IPS DF 19.7 (cell line): ENCODE results near the gene PAK1.
"Not testable (repeated sequence)": the region's sequence is repeated elsewhere in the genome, so short reads cannot be mapped to it uniquely, and the experiment has no call there.

Experiments
- DNase-seq: peaks from one replicate; pipeline ENCODE4 v3.0.0-alpha.2; 2013; ENCODE audit warnings: low read depth, low spot score

The PAK1 gene

DNA sequence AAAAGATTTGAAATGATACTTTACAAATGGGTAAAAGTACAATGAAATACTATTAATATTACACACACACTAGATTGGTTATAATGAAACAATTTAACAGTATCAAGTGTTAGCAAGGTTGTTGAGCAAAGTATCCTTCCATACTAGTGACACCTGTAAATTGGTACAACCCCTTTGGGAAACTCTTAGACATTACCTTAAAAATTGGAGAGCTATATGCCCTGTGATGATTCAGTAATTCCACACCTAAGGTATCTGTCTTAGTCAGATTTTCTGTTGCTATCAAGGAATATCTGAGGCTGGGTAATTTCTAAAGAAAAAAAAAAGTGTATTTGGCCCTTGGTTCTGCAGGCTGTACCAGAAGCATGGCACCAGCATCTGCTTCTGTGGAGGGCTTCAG lies 165.1 kb downstream of the PAK1 start:
- DNase-seq, result no peak

DNA sequence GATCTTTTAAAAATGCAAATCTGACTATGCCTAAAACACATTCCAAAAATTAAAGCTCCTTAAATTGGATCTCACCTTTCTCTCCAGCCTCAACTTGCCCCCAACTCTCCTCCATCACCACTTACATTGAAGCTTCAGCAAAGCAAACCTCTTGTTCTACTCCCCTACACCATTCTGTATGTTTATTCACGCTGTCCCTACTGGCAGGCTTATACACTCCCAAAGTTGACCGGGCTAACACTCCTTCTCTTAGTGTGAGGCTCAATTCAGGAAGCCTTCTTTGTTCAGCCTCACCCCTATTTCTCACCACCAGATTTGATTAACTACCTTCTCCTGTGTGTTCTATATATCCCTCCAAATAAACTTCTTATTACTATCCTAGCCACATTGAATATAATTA lies 170.6 kb downstream of the PAK1 start:
- no peak for DNase-seq

GRCh38 chr11:77302752-77303151 lies 171.1 kb downstream of the PAK1 start:
- no peak for DNase-seq

- DNase-seq, result no peak
Measured at GRCh38 chr11:77301510-77301909, 172.4 kb downstream of the PAK1 start, which contains the start of gene GDPD4. TSS of gene GDPD4 (minus strand) at chr11:77301686. CDS start at chr11:77285137, 16,549 bp downstream.

GRCh38 chr11:77300695-77301094 lies 173.2 kb downstream of the PAK1 start:
- DNase-seq, result no peak

DNA sequence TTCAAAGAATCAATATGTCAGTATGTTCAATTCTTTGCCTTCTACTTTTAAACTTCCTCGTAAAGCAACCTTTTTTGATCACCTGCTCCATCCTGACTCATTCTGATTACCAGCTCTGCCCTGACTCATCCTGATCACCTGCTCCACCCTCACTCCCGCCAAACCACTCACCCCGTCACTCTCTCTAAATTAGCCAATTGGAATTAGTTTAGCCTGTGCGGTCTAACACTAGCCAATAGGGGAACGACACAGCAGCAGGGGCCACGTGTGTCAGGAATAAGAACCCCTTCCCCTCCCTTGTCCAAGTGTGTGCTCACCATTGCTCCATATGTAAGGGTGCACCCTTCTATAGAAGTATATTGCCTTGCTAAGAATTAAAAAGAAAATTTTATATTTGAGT lies 173.9 kb downstream of the PAK1 start:
- not testable (repeated sequence) for DNase-seq

DNA sequence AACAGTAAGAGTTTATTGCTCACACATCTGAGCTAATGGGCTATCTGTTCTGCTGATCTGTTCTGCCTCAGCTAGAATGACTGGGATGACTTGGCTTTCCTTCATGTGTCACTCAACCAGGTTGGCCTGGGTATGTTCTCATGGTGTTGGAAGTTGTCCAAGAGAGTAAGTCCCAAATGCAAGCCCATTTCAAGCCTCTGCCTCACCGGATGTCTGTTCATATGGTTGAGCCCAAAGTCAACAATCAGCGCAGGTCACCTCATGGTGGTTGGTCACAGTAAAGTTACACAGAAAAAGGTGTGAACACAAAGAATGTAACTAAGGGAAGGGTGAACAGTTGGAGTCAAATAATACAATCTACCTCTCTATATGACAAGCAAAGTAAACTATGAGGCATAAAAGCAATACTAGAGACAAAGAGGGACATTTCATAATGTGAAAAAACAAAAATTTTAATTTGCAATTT lies 174.3 kb downstream of the PAK1 start:
- no peak for DNase-seq

- DNase-seq, result no peak
Measured at GRCh38 chr11:77294040-77294439, 179.9 kb downstream of the PAK1 start.

DNA sequence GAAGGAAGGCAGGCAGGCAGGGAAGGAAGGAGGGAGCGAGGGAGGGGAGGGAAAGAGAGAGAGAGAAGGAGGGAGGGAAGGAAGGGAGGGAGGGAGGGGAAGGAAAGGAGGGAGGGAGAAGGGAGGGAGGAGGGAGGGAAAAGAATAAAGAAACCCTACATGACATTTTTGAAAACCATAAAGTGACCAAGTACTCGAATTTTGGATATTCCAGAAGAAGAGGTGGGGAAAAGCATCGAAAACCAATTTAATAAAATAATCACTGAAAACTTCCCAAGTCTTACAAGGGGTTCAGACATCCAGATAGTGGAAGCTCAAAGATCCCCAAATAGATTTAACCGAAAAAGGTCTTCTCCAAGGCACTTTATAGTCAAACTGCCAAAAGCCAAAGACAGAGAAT lies 184.2 kb downstream of the PAK1 start:
- no peak for DNase-seq

GRCh38 chr11:77287615-77288273 lies 186.2 kb downstream of the PAK1 start:
- DNase-seq, result no peak

GRCh38 chr11:77287136-77287535 lies 186.8 kb downstream of the PAK1 start:
- DNase-seq, result no peak

- DNase-seq, result no peak
Measured at GRCh38 chr11:77284476-77285468, 189.1 kb downstream of the PAK1 start.

DNA sequence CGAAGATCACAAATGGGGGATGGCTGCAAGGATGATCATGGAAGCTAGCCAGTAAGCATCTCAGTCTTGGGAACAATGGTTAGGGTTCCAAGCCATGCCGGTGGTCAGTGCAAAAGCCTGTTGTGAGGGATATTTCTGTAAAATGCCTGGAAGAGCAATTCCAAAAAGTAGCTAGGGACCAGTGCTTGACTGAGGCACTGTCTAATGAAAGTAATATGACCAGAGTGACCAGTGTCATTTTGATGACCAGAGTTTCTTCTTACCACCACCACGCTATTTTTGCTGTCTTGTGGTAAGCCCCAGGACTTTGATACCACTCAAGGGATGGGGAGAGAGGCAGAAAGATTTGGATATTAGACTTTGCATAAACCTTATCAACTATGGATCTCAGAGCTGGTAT lies 190.8 kb downstream of the PAK1 start:
- no peak for DNase-seq

- DNase-seq, result no peak
Measured at GRCh38 chr11:77278595-77279506, 195.0 kb downstream of the PAK1 start.

DNA sequence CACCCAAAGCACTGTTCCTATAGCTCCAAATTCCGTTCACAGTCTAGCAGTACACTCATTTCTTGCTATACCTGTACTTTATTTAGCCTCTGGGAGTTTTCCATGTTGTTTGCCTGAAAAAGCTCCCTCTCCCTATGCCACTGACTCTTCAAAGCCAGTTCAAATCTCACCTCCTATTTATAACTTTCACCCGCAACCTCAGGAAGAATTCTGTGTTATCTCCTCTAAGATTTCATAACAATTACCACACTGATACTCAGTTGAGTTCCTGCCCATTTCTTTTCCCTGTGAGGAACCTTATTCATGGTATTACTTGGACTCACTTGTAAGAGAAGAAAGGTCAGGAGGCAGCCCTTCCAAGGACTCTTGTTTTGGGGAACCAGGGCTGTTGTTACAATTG lies 197.6 kb downstream of the PAK1 start:
- no peak for DNase-seq
